ENCODE results near the gene WFDC11. TPM values are rescaled to one million over a fixed set of nuclear protein-coding genes. Genes with fewer than 3 reads are reported as not detected.

The WFDC11 gene
- total RNA-seq, 1 experiment from 2014 or later = not detected

DNA sequence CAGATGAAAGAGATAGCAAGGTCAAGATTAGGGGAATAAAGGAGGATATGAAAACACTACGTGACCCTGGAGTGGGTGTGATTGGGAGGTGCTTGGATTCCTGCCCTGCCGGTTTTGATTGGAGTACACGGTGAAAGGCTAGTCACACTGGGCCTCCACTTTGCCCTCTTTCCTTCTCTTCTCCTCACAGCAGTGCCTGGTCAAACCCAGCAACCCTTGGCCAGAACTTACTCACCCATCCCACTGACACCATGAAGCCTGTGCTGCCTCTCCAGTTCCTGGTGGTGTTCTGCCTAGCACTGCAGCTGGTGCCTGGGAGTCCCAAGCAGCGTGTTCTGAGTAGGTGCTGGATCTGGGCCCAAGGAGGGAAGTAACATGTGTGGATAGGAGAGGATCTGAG is 31.8 kb upstream of the WFDC11 start, which contains the start of gene WFDC13:
Gene WFDC13 (plus strand): TSS at position 166 of the 400 bp plus-strand sequence. CDS start 86 bp downstream, at position 252.
- H3K9me2 ChIP-seq (ENCODE audit: insufficient read depth) = no peaks in the 10 kb centered on the region
- H3K4me3 ChIP-seq (replicated peaks in 1 of 2; ENCODE audit: low read depth in 1 of 2, low read length in 2 of 2) = no peak within 1 kb of the TSS
- H2AFZ ChIP-seq (ENCODE audit: low read depth, low read length, poor library complexity, severe bottlenecking) = no peak within 1 kb of the TSS
- H3K36me3 ChIP-seq (ENCODE audit: control insufficient read depth in 1 of 2, insufficient read depth in 2 of 2, low read length in 2 of 2) = no peaks in the 10 kb centered on the region
- H3K27ac ChIP-seq (ENCODE audit: low read depth, low read length) = no peak within 1 kb of the TSS
- RAD21 ChIA-PET (ENCODE audit: low non-redundant PET in 1 of 2, low total read pairs in 2 of 2, uncharacterized antibody in 2 of 2, unreplicated experiment in 2 of 2) = no interaction called here
- DNase-seq (ENCODE audit: low read depth, low spot score) (no peak), ATAC-seq (no peak)
- POLR2A ChIA-PET = no interaction called here
- H3K9ac ChIP-seq (ENCODE audit: low read length) = no peak within 1 kb of the TSS
- H3K4me1 ChIP-seq (ENCODE audit: control insufficient read depth in 1 of 2, insufficient read depth in 2 of 2, low read length in 2 of 2) = no peaks in the 10 kb centered on the region
- H3K4me2 ChIP-seq (ENCODE audit: low read length) = no peak within 1 kb of the TSS
- H3K79me2 ChIP-seq (ENCODE audit: insufficient read depth, low read length) = no peaks in the 10 kb centered on the region
- no peaks in the 10 kb centered on the region for H3K9me3 ChIP-seq (ENCODE audit: control insufficient read depth in 1 of 2, insufficient read depth in 1 of 2, low read depth in 1 of 2, low read length in 2 of 2)
- no peaks in the 10 kb centered on the region for H4K20me1 ChIP-seq (ENCODE audit: insufficient read depth)
- intact Hi-C loops (cut with micrococcal nuclease) = no loop called here
- no peaks in the 10 kb centered on the region for H3K27me3 ChIP-seq (ENCODE audit: insufficient read depth, low read length)
- no TSS peak for BruUV-seq (replicated peaks)
- TF ChIP-seq, protein P1, sequence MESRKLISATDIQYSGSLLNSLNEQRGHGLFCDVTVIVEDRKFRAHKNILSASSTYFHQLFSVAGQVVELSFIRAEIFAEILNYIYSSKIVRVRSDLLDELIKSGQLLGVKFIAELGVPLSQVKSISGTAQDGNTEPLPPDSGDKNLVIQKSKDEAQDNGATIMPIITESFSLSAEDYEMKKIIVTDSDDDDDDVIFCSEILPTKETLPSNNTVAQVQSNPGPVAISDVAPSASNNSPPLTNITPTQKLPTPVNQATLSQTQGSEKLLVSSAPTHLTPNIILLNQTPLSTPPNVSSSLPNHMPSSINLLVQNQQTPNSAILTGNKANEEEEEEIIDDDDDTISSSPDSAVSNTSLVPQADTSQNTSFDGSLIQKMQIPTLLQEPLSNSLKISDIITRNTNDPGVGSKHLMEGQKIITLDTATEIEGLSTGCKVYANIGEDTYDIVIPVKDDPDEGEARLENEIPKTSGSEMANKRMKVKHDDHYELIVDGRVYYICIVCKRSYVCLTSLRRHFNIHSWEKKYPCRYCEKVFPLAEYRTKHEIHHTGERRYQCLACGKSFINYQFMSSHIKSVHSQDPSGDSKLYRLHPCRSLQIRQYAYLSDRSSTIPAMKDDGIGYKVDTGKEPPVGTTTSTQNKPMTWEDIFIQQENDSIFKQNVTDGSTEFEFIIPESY (IDR thresholded peaks at IDR 0.05; ENCODE audit: extremely low read depth, insufficient replicate concordance, low read length) = no peak
- TF ChIP-seq EGR1 (IDR thresholded peaks at IDR 0.05; ENCODE audit: low read depth) (no peak), ZFX (IDR thresholded peaks at IDR 0.05) (no peak), JUND (IDR thresholded peaks at IDR 0.05) (no peak), FOSL1 (IDR thresholded peaks at IDR 0.05; ENCODE audit: low read depth) (no peak), EZH2phosphoT487 (IDR thresholded peaks at IDR 0.05; ENCODE audit: borderline replicate concordance) (no peak), CEBPB (IDR thresholded peaks at IDR 0.05; ENCODE audit: low read depth) (no peak)
- TF ChIP-seq, protein P2, sequence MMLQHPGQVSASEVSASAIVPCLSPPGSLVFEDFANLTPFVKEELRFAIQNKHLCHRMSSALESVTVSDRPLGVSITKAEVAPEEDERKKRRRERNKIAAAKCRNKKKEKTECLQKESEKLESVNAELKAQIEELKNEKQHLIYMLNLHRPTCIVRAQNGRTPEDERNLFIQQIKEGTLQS (IDR thresholded peaks at IDR 0.05) = no peak
- TF ChIP-seq, protein P3, sequence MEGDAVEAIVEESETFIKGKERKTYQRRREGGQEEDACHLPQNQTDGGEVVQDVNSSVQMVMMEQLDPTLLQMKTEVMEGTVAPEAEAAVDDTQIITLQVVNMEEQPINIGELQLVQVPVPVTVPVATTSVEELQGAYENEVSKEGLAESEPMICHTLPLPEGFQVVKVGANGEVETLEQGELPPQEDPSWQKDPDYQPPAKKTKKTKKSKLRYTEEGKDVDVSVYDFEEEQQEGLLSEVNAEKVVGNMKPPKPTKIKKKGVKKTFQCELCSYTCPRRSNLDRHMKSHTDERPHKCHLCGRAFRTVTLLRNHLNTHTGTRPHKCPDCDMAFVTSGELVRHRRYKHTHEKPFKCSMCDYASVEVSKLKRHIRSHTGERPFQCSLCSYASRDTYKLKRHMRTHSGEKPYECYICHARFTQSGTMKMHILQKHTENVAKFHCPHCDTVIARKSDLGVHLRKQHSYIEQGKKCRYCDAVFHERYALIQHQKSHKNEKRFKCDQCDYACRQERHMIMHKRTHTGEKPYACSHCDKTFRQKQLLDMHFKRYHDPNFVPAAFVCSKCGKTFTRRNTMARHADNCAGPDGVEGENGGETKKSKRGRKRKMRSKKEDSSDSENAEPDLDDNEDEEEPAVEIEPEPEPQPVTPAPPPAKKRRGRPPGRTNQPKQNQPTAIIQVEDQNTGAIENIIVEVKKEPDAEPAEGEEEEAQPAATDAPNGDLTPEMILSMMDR (IDR thresholded peaks at IDR 0.05 in 2 of 3, conservative IDR thresholded peaks at IDR 0.05 in 1 of 3; ENCODE audit: borderline replicate concordance in 1 of 3, insufficient read depth in 1 of 3, low read depth in 2 of 3, low read length in 2 of 3) = no peak
- CTCF ChIA-PET = no interaction called here

Data from HCT116 (cell line).